ENCODE measurements around the gene SKA3.
"Not testable (repeated sequence)": the region's sequence is repeated elsewhere in the genome, so short reads cannot be mapped to it uniquely, and the experiment has no call there.

Gene SKA3

GRCh38 chr13:21176215-21176981 lies at the start of gene SKA3, which contains the start of gene MRPL57:
TSS of gene SKA3 (minus strand) at chr13:21176552. CDS start at chr13:21176477, 75 bp downstream.
TSS of gene MRPL57 (plus strand) at chr13:21176658. CDS start at chr13:21176917, 259 bp downstream.
- peak; percentile 90 for DNase-seq (ENCODE audit: low spot score)

DNA sequence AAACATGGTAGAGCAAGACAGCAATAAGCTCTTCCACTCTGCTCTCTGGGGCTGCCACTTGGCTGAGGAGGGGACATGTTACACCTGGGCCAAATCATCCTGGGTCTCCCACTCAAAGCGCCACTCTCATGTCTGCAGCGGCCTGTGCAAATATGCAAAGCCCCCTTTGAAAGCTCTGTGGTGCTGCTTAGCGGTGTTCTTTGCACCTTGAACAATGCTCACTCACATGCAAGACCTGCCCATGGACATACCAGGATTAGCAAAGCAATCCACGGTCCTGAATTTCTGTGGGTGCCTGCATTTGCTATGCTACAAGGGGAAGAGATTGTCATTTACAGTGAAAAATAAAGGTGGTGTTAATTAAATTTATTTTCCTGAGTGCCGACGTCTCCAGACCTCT lies 48.7 kb upstream of the SKA3 start:
- no peak for DNase-seq (ENCODE audit: low spot score)

GRCh38 chr13:21221268-21221667 lies 44.9 kb upstream of the SKA3 start:
- no peak for DNase-seq (ENCODE audit: low spot score)

DNA sequence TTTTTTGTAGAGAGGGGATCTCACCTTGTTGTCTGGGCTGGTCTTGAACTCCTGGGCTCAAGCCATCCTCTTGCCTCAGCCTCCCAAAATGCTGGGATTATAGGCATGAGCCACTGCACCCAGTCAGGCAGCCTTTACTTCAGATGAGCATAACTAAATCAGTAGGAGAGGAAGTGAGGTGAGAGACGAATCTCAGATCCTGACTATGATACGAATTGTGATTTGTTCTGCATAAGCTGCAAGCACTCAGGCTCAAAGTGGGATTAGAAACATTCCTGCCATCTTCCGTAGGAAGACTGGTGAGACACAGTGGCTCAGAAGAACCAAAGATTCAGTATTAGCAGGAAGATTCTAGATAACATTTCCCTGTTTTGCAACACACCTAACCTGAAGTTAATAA lies 43.4 kb upstream of the SKA3 start:
- not testable (repeated sequence) for DNase-seq (ENCODE audit: low spot score)

DNA sequence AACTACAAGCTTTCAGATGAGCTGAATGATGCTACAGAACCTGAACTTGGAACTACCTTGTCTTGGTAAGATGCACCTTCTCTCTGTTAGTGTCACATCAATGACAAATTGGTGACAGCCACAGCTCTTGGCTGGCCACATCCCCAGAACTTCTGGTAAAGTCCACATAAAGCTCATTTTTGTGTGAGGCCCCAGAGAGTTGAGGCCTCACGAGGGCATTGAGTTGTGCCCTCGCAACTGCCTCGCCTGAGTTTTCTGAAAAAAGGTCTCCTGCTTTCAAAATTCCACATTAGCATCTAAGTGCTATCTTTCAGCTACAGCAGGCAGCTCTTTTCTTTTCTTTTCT lies 42.7 kb upstream of the SKA3 start:
- DNase-seq (ENCODE audit: low spot score) = no peak

DNA sequence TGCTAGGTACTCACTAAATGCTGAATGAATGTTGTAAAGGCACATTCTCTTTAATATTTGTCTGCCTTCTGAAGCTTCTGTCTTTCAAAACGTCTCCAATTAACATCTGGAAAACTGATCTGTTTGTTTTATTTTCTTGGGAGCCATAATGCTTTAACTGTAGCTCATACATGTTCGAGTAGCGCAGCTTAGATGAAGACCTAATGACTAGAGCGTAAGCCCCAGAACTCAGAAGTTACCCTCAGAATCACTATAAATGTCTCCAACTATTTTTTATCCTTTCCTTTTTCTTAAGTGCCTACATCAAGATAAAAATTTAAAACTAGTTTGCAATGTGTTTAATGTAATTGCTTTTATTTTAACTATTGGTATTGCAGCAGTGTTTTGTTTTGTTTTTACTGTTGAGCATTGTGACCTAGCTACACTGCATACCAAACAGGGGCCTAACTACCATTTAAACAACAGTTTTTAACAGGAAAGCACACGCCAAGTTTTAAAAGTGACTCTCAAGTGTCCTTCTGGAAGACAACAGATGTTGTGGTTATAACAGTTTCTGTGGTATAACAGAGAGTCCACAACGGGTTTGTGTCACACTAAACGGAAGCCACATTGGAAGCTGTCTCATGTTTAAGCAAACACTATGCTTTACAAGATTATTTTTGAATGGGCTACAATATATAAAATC lies 42.1 kb upstream of the SKA3 start:
- no peak for DNase-seq (ENCODE audit: low spot score)

GRCh38 chr13:21216332-21216731 lies 40.0 kb upstream of the SKA3 start:
- peak; percentile 5 for DNase-seq (ENCODE audit: low spot score)

DNA sequence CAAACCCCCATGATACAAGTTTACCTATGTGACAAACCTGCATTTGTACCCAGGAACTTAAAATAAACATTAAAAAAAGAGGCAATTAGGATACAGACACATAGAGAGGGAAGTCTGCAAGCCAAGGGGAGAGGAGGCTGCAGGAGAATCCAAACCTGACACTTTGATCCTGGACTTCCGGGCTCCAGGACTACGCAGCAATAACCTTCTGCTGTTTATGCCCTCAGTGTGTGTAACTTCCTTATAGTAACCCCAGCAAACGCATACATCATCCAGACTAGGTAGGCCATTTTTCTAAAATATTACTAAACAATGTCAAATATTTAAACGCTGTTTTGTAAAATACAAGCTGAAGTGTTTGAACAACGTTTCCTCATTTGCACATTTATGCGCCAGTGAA lies 39.1 kb upstream of the SKA3 start:
- not testable (repeated sequence) for DNase-seq (ENCODE audit: low spot score)

GRCh38 chr13:21212138-21212775 lies 35.9 kb upstream of the SKA3 start:
- no peak for DNase-seq (ENCODE audit: low spot score)

DNA sequence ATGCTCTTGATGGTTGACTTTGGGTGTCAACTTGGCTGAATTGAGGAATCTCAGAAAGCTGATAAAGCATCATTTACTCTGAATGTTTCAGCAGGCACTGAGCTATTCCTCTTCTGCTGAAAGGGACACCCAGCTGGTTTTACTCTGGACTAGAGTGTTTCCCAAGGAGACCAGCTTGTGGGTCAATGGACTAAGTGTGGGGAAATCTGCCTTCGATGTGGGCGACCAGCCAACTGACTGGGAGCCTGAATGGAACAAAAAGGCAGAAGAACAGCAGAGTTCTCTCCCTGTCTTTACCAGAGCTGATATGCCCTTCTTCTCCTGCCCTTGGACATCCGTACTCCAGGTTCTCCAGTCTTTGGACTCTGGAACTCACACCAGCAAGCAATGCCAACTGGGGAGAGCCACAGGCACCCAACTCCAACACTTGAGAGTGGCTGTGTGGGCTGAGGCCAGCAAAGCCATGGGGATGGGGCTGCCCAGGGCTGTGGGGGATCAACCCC lies 32.4 kb upstream of the SKA3 start:
- DNase-seq (ENCODE audit: low spot score) = no peak

GRCh38 chr13:21202767-21203531 lies 26.6 kb upstream of the SKA3 start:
- DNase-seq (ENCODE audit: low spot score) = no peak

GRCh38 chr13:21201456-21202190 lies 25.3 kb upstream of the SKA3 start:
- not testable (repeated sequence) for DNase-seq (ENCODE audit: low spot score)

- DNase-seq (ENCODE audit: low spot score) = not testable (repeated sequence)
Observed at GRCh38 chr13:21198391-21198790, 22.0 kb upstream of the SKA3 start.

- not testable (repeated sequence) for DNase-seq (ENCODE audit: low spot score)
Observed at GRCh38 chr13:21197606-21198225, 21.4 kb upstream of the SKA3 start.

GRCh38 chr13:21194756-21195155 lies 18.4 kb upstream of the SKA3 start:
- not testable (repeated sequence) for DNase-seq (ENCODE audit: low spot score)

- not testable (repeated sequence) for DNase-seq (ENCODE audit: low spot score)
Observed at GRCh38 chr13:21186410-21186809, 10.1 kb upstream of the SKA3 start.

- DNase-seq (ENCODE audit: low spot score) = no peak
Observed at GRCh38 chr13:21181671-21182070, 5.3 kb upstream of the SKA3 start.

GRCh38 chr13:21176982-21177284 lies 581 bp upstream of the SKA3 start:
- no peak for DNase-seq (ENCODE audit: low spot score)

DNA sequence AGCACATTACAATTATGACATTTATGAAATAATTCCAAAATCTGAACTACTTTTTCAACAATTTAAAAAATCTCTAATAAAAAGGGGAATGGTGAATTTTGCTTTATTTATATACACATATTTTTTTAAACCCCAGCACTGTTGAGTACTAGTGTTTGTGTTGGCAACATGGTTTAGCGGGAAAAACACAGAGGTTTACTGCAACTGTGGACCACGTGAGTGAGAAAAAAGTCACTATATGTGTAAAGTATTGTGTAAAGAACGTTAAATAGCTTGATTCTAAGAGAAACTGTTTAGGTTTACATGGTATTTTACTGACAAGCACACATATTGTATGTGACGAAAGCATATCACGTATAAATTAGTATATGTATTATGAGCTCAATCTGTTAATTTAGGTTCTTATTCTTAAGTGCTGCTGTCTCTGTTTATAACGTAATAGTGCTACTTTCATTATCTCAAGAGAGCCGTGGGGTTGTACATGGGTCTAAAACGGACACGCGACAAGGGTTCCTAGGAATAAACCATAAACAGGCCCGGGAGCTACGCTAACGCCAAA lies 617 bp downstream of the SKA3 start:
- DNase-seq (ENCODE audit: low spot score) = no peak

DNA sequence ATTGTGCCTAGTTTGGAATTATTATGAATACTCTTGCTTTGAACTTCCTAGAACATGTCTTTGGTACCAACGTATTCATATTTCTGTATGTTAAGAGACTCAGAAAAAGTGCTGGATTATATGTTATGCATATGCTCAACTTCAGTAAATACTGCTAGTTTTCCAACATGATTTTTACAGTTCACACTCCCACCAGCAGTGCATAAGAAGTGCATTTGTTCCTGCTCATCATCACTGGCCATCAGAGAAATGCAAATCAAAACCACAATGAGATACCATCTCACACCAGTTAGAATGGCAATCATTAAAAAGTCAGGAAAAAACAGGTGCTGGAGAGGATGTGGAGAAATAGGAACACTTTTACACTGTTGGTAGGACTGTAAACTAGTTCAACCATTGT lies 2.6 kb downstream of the SKA3 start:
- not testable (repeated sequence) for DNase-seq (ENCODE audit: low spot score)

DNA sequence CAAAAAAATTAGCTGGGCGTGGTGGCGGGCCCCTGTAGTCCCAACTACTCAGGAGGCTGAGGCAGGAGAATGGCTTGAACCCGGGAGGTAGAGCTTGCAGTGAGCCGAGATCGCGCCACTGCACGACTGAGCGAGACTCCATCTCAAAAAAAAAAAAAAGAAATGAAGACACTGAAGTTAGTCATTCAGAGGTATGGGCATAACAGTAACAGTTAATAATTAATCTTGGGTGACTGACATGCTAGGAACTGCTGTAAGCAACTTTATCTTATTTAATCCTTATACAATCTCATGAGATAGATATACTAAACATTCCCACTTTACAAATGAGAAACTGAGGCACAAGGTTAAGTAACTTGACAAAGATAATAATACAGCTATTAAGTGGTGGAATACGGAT lies 4.9 kb downstream of the SKA3 start:
- DNase-seq (ENCODE audit: low spot score) = no peak
